ENCODE data around the gene SEMA6A. TPM values are rescaled to one million over a fixed set of nuclear protein-coding genes. Genes with fewer than 3 reads are reported as not detected.

SEMA6A gene
- total RNA-seq, 1 experiment from 2014 or later: not detected

GRCh38 chr5:116401576-116401975 lies 173.0 kb downstream of the SEMA6A start:
- H3K4me3 ChIP-seq: no peak overlapping the region
- no peak for DNase-seq
- no peaks in the 10 kb centered on the region for H3K27me3 ChIP-seq
- H3K36me3 ChIP-seq: no peaks in the 10 kb centered on the region
- no peaks in the 10 kb centered on the region for H3K9me3 ChIP-seq

- no peak overlapping the region for H3K4me3 ChIP-seq
- H3K27me3 ChIP-seq: no peaks in the 10 kb centered on the region
- H3K9me3 ChIP-seq: peaks cover 2% of the 10 kb centered on the region; the same call in 1 of the 2 replicates
- H3K36me3 ChIP-seq: no peaks in the 10 kb centered on the region
- DNase-seq: no peak
Observed at GRCh38 chr5:116396476-116397099, 178.0 kb downstream of the SEMA6A start.

GRCh38 chr5:116395631-116396203 lies 178.9 kb downstream of the SEMA6A start:
- Histone ChIP-seq H3K36me3 (no peaks in the 10 kb centered on the region), H3K27me3 (no peaks in the 10 kb centered on the region), H3K4me3 (no peak overlapping the region), H3K9me3 (peaks cover 2% of the 10 kb centered on the region; the same call in 1 of the 2 replicates)
- DNase-seq: no peak

- DNase-seq: no peak
- peaks cover 2% of the 10 kb centered on the region; the same call in 1 of the 2 replicates for H3K9me3 ChIP-seq
- H3K4me3 ChIP-seq: no peak overlapping the region
- no peaks in the 10 kb centered on the region for H3K36me3 ChIP-seq
- H3K27me3 ChIP-seq: no peaks in the 10 kb centered on the region
Observed at GRCh38 chr5:116395226-116395625, 179.4 kb downstream of the SEMA6A start.

GRCh38 chr5:116394186-116394867 lies 180.3 kb downstream of the SEMA6A start:
- no peak for DNase-seq
- H3K4me3 ChIP-seq: no peak overlapping the region
- H3K9me3 ChIP-seq: peaks cover 2% of the 10 kb centered on the region; the same call in 1 of the 2 replicates

More at GRCh38 chr5:116394186-116394867, 180.3 kb downstream of the SEMA6A start:
- Histone ChIP-seq H3K36me3 (no peaks in the 10 kb centered on the region), H3K27me3 (no peaks in the 10 kb centered on the region)
